ENCODE measurements around the gene MEF2C.

DNA sequence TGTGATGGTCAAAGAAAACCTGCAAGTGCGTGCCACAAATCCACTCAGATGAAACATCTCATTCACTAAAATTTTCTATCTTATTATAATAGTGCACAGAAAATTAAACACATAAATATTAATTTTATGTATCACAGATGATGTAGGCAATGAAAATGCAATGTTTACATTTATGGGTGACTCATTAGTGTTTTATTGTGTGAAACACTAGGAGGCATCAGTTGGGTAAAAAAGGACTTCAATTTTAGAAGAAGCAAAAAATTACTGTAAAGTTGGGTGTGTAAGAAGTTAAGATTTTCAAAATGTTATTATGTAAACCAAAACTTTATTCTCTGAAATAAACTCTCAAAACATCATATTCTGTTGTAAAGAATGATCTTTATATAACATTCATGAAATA, 4.0 kb downstream of the MEF2C start:
- TF ChIP-seq, protein P1, sequence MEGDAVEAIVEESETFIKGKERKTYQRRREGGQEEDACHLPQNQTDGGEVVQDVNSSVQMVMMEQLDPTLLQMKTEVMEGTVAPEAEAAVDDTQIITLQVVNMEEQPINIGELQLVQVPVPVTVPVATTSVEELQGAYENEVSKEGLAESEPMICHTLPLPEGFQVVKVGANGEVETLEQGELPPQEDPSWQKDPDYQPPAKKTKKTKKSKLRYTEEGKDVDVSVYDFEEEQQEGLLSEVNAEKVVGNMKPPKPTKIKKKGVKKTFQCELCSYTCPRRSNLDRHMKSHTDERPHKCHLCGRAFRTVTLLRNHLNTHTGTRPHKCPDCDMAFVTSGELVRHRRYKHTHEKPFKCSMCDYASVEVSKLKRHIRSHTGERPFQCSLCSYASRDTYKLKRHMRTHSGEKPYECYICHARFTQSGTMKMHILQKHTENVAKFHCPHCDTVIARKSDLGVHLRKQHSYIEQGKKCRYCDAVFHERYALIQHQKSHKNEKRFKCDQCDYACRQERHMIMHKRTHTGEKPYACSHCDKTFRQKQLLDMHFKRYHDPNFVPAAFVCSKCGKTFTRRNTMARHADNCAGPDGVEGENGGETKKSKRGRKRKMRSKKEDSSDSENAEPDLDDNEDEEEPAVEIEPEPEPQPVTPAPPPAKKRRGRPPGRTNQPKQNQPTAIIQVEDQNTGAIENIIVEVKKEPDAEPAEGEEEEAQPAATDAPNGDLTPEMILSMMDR (IDR thresholded peaks at IDR 0.05), result peak in 1 of 12 donors; percentile 20
- no peak for TF ChIP-seq POLR2A (IDR thresholded peaks at IDR 0.05)
